ENCODE results near the gene CHRDL2. TPM values are rescaled to one million over a fixed set of nuclear protein-coding genes. Genes with fewer than 3 reads are reported as not detected.

CHRDL2 gene
- total RNA-seq, 1 experiment from 2014 or later: 2.5 TPM

DNA sequence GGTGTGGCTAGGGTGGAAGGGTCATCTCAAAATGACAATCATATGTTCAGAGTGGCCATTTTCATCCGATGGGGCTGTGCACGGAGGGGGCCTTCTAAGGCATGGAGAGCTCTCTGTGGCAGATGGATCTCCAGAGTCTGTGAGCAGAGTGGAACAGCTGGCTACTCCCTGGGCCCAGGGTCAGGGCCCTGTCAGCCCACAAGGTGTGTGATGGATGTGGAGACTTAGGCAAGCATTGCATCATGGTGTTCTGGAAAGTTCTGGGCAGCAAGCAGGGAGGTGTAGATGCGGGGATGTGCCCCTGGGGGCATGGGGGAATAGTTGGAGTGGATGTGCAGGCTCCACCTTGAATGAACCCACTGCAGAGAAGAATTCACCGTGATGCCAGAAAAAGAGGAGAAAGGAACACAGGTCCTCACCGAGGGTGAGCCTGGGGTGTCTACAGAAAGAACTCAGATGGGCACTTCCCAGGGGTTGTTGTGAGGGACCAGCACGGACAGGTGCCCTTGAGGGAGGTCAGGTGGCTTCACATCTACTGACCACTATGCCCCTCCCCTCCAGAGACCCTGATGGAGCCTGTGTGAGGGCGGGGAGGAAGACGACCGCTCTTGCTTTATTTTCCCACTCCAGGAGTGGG is 51.1 kb downstream of the CHRDL2 start:
- TF ChIP-seq, protein P1, sequence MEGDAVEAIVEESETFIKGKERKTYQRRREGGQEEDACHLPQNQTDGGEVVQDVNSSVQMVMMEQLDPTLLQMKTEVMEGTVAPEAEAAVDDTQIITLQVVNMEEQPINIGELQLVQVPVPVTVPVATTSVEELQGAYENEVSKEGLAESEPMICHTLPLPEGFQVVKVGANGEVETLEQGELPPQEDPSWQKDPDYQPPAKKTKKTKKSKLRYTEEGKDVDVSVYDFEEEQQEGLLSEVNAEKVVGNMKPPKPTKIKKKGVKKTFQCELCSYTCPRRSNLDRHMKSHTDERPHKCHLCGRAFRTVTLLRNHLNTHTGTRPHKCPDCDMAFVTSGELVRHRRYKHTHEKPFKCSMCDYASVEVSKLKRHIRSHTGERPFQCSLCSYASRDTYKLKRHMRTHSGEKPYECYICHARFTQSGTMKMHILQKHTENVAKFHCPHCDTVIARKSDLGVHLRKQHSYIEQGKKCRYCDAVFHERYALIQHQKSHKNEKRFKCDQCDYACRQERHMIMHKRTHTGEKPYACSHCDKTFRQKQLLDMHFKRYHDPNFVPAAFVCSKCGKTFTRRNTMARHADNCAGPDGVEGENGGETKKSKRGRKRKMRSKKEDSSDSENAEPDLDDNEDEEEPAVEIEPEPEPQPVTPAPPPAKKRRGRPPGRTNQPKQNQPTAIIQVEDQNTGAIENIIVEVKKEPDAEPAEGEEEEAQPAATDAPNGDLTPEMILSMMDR (IDR thresholded peaks at IDR 0.05; ENCODE audit: insufficient read depth in 1 of 2, low read depth in 1 of 2, low read length in 1 of 2, severe bottlenecking in 1 of 2, unreplicated experiment in 1 of 2): no peak
- intact Hi-C loops (cut with micrococcal nuclease; ENCODE audit: unreplicated experiment): no loop called here
- Mint-ChIP-seq H3K27me3 (ENCODE audit: insufficient read depth, unreplicated experiment) (no peaks in the 10 kb centered on the region), H3K4me1 (ENCODE audit: low read depth, unreplicated experiment) (no peaks in the 10 kb centered on the region), H3K4me3 (ENCODE audit: unreplicated experiment) (no peak overlapping the region), H3K27ac (ENCODE audit: unreplicated experiment) (no peak overlapping the region), H3K36me3 (ENCODE audit: insufficient read depth, unreplicated experiment) (no peaks in the 10 kb centered on the region), H3K9me3 (ENCODE audit: unreplicated experiment) (no peaks in the 10 kb centered on the region)
- BruUV-seq (replicated peaks): no TSS peak
- Histone ChIP-seq H3K9me3 (no peaks in the 10 kb centered on the region), H3K27me3 (replicated peaks; ENCODE audit: control insufficient read depth, insufficient read depth, low read length) (no peaks in the 10 kb centered on the region), H3K4me3 (ENCODE audit: low read depth, low read length) (no peak overlapping the region), H3K36me3 (ENCODE audit: control insufficient read depth, insufficient read depth, low read length) (no peaks in the 10 kb centered on the region), H3K4me1 (no peaks in the 10 kb centered on the region)
- DNase-seq: peak in 1 of 2 experiments; percentile 32
- CTCF ChIA-PET: interaction anchor here (0.6 kb wide), 1 partner anchor 403 kb away, joined by 3 read pairs; no protein-coding TSS in a partner anchor
- POLR2A ChIA-PET: no interaction called here

DNA sequence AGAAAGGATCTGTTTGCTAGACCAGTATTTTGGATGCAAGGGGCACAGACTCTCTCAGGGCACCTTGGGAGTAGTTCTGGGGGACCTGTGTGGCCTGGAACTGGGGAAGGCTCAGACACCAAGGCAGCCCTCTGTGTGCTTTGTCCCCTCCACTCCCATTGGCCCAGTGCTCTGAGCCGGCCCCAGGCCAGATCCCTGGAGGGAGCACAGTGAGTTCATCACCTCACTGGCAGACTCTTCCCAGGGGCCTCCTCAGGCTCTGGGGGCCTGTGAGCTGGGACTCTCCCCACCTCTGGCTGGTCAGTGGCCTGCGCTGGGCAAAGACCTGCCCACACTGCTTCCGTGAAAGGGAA is 51.7 kb downstream of the CHRDL2 start:
- DNase-seq: peak in 1 of 2 experiments; percentile 27
- Mint-ChIP-seq H3K27me3 (ENCODE audit: insufficient read depth, unreplicated experiment) (no peaks in the 10 kb centered on the region), H3K9me3 (ENCODE audit: unreplicated experiment) (no peaks in the 10 kb centered on the region), H3K4me3 (ENCODE audit: unreplicated experiment) (no peak overlapping the region), H3K36me3 (ENCODE audit: insufficient read depth, unreplicated experiment) (no peaks in the 10 kb centered on the region), H3K4me1 (ENCODE audit: low read depth, unreplicated experiment) (no peaks in the 10 kb centered on the region), H3K27ac (ENCODE audit: unreplicated experiment) (no peak overlapping the region)
- Histone ChIP-seq H3K27me3 (replicated peaks; ENCODE audit: control insufficient read depth, insufficient read depth, low read length) (no peaks in the 10 kb centered on the region), H3K4me1 (no peaks in the 10 kb centered on the region), H3K4me3 (ENCODE audit: low read depth, low read length) (no peak overlapping the region), H3K9me3 (no peaks in the 10 kb centered on the region), H3K36me3 (ENCODE audit: control insufficient read depth, insufficient read depth, low read length) (no peaks in the 10 kb centered on the region)
- TF ChIP-seq, protein P1 (IDR thresholded peaks at IDR 0.05; ENCODE audit: insufficient read depth in 1 of 2, low read depth in 1 of 2, low read length in 1 of 2, severe bottlenecking in 1 of 2, unreplicated experiment in 1 of 2): no peak
- ChIA-PET POLR2A (no interaction called here), CTCF (no interaction called here)
- intact Hi-C loops (cut with micrococcal nuclease; ENCODE audit: unreplicated experiment): no loop called here
- BruUV-seq (replicated peaks): no TSS peak

DNA sequence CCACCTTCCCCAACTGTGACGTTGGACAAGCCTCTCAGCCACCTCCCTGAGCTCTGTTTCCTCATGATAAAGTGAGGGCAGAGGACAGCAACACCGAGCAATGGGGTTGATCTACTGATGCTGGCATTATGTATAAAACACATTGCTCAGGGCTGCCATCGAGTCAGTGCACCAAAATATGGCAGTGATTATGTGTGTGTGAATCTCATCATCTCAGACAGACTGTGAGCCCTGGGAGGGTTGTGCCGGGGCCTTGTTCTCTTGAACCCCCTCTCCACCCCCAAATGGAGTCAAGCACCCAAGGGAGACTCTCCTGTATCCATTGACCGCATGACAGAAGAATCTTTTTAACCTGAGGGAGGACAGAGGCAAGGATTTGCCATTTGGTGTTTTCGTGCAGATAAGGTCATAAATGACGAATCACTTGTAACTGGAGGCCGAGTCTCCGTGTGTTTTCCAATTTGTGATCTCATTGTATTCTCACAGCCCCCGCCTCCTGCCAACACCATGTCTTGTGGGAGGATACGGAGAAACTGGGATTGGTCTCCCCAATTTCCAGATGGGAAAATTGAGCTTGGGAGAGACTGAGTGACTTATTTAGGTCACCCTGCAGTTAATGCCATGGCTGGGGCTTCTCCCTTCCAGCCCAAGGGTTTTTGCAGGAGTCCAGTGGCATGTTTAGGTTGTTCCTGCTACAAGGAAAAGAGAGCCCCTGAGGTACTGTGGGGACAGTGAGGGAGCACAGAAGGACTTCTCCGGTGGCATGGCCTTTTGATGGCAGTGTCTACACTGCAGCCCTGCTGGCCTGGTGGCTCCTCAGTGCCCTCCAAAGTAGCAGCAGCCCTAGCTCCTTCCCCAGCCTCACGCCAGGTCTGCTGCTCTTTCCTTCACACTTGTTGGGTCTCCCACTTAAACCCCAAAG is 52.4 kb downstream of the CHRDL2 start:
- peak in 1 of 2 experiments; percentile 22 for DNase-seq
- H3K27me3 ChIP-seq (replicated peaks; ENCODE audit: control insufficient read depth, insufficient read depth, low read length): no peaks in the 10 kb centered on the region
- TF ChIP-seq, protein P1 (IDR thresholded peaks at IDR 0.05; ENCODE audit: insufficient read depth in 1 of 2, low read depth in 1 of 2, low read length in 1 of 2, severe bottlenecking in 1 of 2, unreplicated experiment in 1 of 2): no peak
- no peaks in the 10 kb centered on the region for H3K4me1 ChIP-seq
- intact Hi-C loops (cut with micrococcal nuclease; ENCODE audit: unreplicated experiment): no loop called here
- POLR2A ChIA-PET: no interaction called here
- H3K27me3 Mint-ChIP-seq (ENCODE audit: insufficient read depth, unreplicated experiment): no peaks in the 10 kb centered on the region
- CTCF ChIA-PET: interaction anchor here (1.1 kb wide), 1 partner anchor 24 kb away, joined by 4 read pairs; no protein-coding TSS in a partner anchor
- BruUV-seq (replicated peaks): no TSS peak
- H3K9me3 Mint-ChIP-seq (ENCODE audit: unreplicated experiment): no peaks in the 10 kb centered on the region
- H3K4me3 ChIP-seq (ENCODE audit: low read depth, low read length): no peak overlapping the region
- no peaks in the 10 kb centered on the region for H3K36me3 ChIP-seq (ENCODE audit: control insufficient read depth, insufficient read depth, low read length)
- H3K36me3 Mint-ChIP-seq (ENCODE audit: insufficient read depth, unreplicated experiment): no peaks in the 10 kb centered on the region
- no peak overlapping the region for H3K27ac Mint-ChIP-seq (ENCODE audit: unreplicated experiment)
- no peaks in the 10 kb centered on the region for H3K4me1 Mint-ChIP-seq (ENCODE audit: low read depth, unreplicated experiment)
- no peak overlapping the region for H3K4me3 Mint-ChIP-seq (ENCODE audit: unreplicated experiment)
- no peaks in the 10 kb centered on the region for H3K9me3 ChIP-seq
